IPS-20b (cell line): ENCODE results near the gene DUSP7.

ENCODE experiments used
- H3K27ac ChIP-seq: one replicate; pipeline ENCODE4 v1.5.1; 2013; ENCODE audit warnings: low read length
- H3K27me3 ChIP-seq: 2 replicates; pipeline ENCODE4 v1.6.1; 2013; ENCODE audit warnings: mild to moderate bottlenecking, low read length, inconsistent platforms; ENCODE audit not compliant: insufficient read depth
- H3K36me3 ChIP-seq: 2 replicates; pipeline ENCODE4 v1.6.1; 2013; ENCODE audit warnings: low read depth, mild to moderate bottlenecking, inconsistent platforms, low read length, moderate library complexity; ENCODE audit not compliant: insufficient read depth
- H3K4me1 ChIP-seq: 2 replicates; pipeline ENCODE4 v1.6.1; 2013; ENCODE audit warnings: mild to moderate bottlenecking, control low read depth, inconsistent platforms, low read length, moderate library complexity; ENCODE audit not compliant: insufficient read depth
- H3K4me3 ChIP-seq: 2 replicates; pipeline ENCODE4 v1.5.1; 2013; ENCODE audit warnings: mild to moderate bottlenecking, low read length, inconsistent platforms
- H3K9ac ChIP-seq: 2 replicates; pipeline ENCODE4 v1.6.1; 2013; ENCODE audit warnings: low read depth, mild to moderate bottlenecking, inconsistent platforms, low read length, moderate library complexity
- H3K9me3 ChIP-seq: 2 replicates; pipeline ENCODE4 v1.6.1; 2013; ENCODE audit warnings: mild to moderate bottlenecking, low read depth, low read length, inconsistent platforms; ENCODE audit not compliant: insufficient read depth

DUSP7 gene

GRCh38 chr3:52029053-52029452, 27.3 kb downstream of the DUSP7 start:
- Histone ChIP-seq H3K9me3 (no peaks in the 10 kb centered on the region), H3K36me3 (no peaks in the 10 kb centered on the region), H3K4me1 (no peaks in the 10 kb centered on the region), H3K9ac (no peak overlapping the region; the same call in 1 of the 2 replicates), H3K27ac (no peak overlapping the region), H3K27me3 (no peaks in the 10 kb centered on the region), H3K4me3 (no peak overlapping the region)

- no peaks in the 10 kb centered on the region for H3K36me3 ChIP-seq
- no peaks in the 10 kb centered on the region for H3K9me3 ChIP-seq
- no peak overlapping the region for H3K4me3 ChIP-seq
- H3K27me3 ChIP-seq, result no peaks in the 10 kb centered on the region
- no peak overlapping the region for H3K27ac ChIP-seq
- H3K4me1 ChIP-seq, result no peaks in the 10 kb centered on the region
- no peak overlapping the region for H3K9ac ChIP-seq
These were observed 27.8 kb downstream of the DUSP7 start for GRCh38 chr3:52028572-52028971.

- no peak overlapping the region for H3K4me3 ChIP-seq
These were observed 30.3 kb downstream of the DUSP7 start for GRCh38 chr3:52026041-52026440.

GRCh38 chr3:52025453-52025852, 30.9 kb downstream of the DUSP7 start:
- Histone ChIP-seq H3K4me1 (no peaks in the 10 kb centered on the region), H3K27me3 (no peaks in the 10 kb centered on the region), H3K9me3 (no peaks in the 10 kb centered on the region)

More at GRCh38 chr3:52026041-52026440, 30.3 kb downstream of the DUSP7 start:
- H3K9me3 ChIP-seq, result no peaks in the 10 kb centered on the region
- no peak overlapping the region for H3K27ac ChIP-seq
- H3K4me1 ChIP-seq, result no peaks in the 10 kb centered on the region
- no peak overlapping the region for H3K9ac ChIP-seq
- no peaks in the 10 kb centered on the region for H3K27me3 ChIP-seq
- no peaks in the 10 kb centered on the region for H3K36me3 ChIP-seq

GRCh38 chr3:52024765-52025452, 31.5 kb downstream of the DUSP7 start:
- H3K9me3 ChIP-seq, result no peaks in the 10 kb centered on the region
- no peaks in the 10 kb centered on the region for H3K4me1 ChIP-seq
- no peak overlapping the region for H3K27ac ChIP-seq
- H3K4me3 ChIP-seq, result no peak overlapping the region
- no peaks in the 10 kb centered on the region for H3K27me3 ChIP-seq
- H3K36me3 ChIP-seq, result no peaks in the 10 kb centered on the region
- no peak overlapping the region for H3K9ac ChIP-seq

More at GRCh38 chr3:52025453-52025852, 30.9 kb downstream of the DUSP7 start:
- H3K4me3 ChIP-seq, result no peak overlapping the region
- no peaks in the 10 kb centered on the region for H3K36me3 ChIP-seq
- no peak overlapping the region for H3K9ac ChIP-seq
- H3K27ac ChIP-seq, result no peak overlapping the region

- H3K9me3 ChIP-seq, result no peaks in the 10 kb centered on the region
- no peak overlapping the region for H3K27ac ChIP-seq
- no peaks in the 10 kb centered on the region for H3K27me3 ChIP-seq
- no peaks in the 10 kb centered on the region for H3K4me1 ChIP-seq
- no peak overlapping the region for H3K9ac ChIP-seq
- H3K36me3 ChIP-seq, result no peaks in the 10 kb centered on the region
- H3K4me3 ChIP-seq, result no peak overlapping the region
These were observed 32.3 kb downstream of the DUSP7 start for GRCh38 chr3:52023860-52024764.

GRCh38 chr3:52023101-52023770, 33.1 kb downstream of the DUSP7 start:
- Histone ChIP-seq H3K27me3 (no peaks in the 10 kb centered on the region), H3K4me1 (no peaks in the 10 kb centered on the region), H3K27ac (no peak overlapping the region), H3K9ac (no peak overlapping the region), H3K9me3 (no peaks in the 10 kb centered on the region), H3K4me3 (no peak overlapping the region), H3K36me3 (no peaks in the 10 kb centered on the region)

GRCh38 chr3:52022323-52023100, 33.9 kb downstream of the DUSP7 start:
- Histone ChIP-seq H3K9me3 (no peaks in the 10 kb centered on the region), H3K36me3 (no peaks in the 10 kb centered on the region), H3K9ac (no peak overlapping the region), H3K27ac (no peak overlapping the region), H3K4me1 (no peaks in the 10 kb centered on the region), H3K4me3 (no peak overlapping the region), H3K27me3 (no peaks in the 10 kb centered on the region)

- no peaks in the 10 kb centered on the region for H3K4me1 ChIP-seq
- H3K36me3 ChIP-seq, result no peaks in the 10 kb centered on the region
- no peak overlapping the region for H3K27ac ChIP-seq
- H3K4me3 ChIP-seq, result no peak overlapping the region
- H3K9me3 ChIP-seq, result no peaks in the 10 kb centered on the region
- H3K9ac ChIP-seq, result no peak overlapping the region
- H3K27me3 ChIP-seq, result no peaks in the 10 kb centered on the region
These were observed 34.7 kb downstream of the DUSP7 start for GRCh38 chr3:52021489-52022268.

GRCh38 chr3:52020796-52021195, 35.6 kb downstream of the DUSP7 start:
- Histone ChIP-seq H3K27me3 (no peaks in the 10 kb centered on the region), H3K4me1 (no peaks in the 10 kb centered on the region)

More at GRCh38 chr3:52020796-52021195, 35.6 kb downstream of the DUSP7 start:
- H3K9ac ChIP-seq, result no peak overlapping the region
- H3K27ac ChIP-seq, result no peak overlapping the region
- H3K9me3 ChIP-seq, result no peaks in the 10 kb centered on the region
- no peaks in the 10 kb centered on the region for H3K36me3 ChIP-seq
- H3K4me3 ChIP-seq, result no peak overlapping the region
